Fibroblast of villous mesenchyme (primary cell): Measurements from ENCODE around the gene TNRC6B. TPM values are rescaled to one million over a fixed set of nuclear protein-coding genes. Genes with fewer than 3 reads are reported as not detected.
A peak's percentile ranks its signal among the peaks of the same experiment; 100 is the strongest.
"Not testable (repeated sequence)": the region's sequence is repeated elsewhere in the genome, so short reads cannot be mapped to it uniquely, and the experiment has no call there.

ENCODE experiments used
- DNase-seq: peaks from one replicate; pipeline ENCODE4 v3.0.0-alpha.2; 2010; ENCODE audit warnings: low read depth
- H3K4me3 ChIP-seq: 2 replicates; pipeline ENCODE4 v1.5.1; 2011; ENCODE audit warnings: low read depth, mild to moderate bottlenecking, low read length
- total RNA-seq: library from RNA; depleted of rRNA; stranded (reverse); fragments of >200 nt; gene quantifications from 2 replicates; pipeline ENCODE4 v1.2.3, GENCODE V29; 2012
- TF ChIP-seq, protein P1 (sequence below): IDR thresholded peaks from 2 replicates; pipeline ENCODE4 v1.5.1; 2012; ENCODE audit warnings: low read depth, mild to moderate bottlenecking, low read length; ENCODE audit not compliant: insufficient read depth

TNRC6B gene
- total RNA-seq, 1 donor = 23.3 TPM

DNA sequence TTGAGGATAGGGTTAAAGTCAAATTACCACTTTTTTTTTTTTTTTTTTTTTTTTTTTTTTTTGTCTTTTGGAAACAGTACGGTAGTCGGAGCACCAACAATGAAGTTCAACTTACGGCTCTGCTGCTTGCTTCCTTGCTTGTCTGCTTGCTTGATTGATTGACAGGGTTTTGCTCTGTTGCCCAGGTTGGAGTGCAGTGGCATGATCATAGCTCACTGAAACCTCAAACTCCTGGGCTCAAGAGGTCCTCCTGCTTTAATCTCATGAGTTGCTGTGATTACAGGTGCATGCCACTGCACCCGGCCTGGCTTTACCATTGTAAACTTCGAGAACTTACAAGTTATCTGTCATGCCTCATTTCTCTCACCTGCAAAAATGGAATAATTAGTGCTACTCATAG lies 198.4 kb downstream of the TNRC6B start:
- H3K4me3 ChIP-seq = no peak overlapping the region
- TF ChIP-seq, protein P1, sequence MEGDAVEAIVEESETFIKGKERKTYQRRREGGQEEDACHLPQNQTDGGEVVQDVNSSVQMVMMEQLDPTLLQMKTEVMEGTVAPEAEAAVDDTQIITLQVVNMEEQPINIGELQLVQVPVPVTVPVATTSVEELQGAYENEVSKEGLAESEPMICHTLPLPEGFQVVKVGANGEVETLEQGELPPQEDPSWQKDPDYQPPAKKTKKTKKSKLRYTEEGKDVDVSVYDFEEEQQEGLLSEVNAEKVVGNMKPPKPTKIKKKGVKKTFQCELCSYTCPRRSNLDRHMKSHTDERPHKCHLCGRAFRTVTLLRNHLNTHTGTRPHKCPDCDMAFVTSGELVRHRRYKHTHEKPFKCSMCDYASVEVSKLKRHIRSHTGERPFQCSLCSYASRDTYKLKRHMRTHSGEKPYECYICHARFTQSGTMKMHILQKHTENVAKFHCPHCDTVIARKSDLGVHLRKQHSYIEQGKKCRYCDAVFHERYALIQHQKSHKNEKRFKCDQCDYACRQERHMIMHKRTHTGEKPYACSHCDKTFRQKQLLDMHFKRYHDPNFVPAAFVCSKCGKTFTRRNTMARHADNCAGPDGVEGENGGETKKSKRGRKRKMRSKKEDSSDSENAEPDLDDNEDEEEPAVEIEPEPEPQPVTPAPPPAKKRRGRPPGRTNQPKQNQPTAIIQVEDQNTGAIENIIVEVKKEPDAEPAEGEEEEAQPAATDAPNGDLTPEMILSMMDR = no peak
- DNase-seq = no peak

DNA sequence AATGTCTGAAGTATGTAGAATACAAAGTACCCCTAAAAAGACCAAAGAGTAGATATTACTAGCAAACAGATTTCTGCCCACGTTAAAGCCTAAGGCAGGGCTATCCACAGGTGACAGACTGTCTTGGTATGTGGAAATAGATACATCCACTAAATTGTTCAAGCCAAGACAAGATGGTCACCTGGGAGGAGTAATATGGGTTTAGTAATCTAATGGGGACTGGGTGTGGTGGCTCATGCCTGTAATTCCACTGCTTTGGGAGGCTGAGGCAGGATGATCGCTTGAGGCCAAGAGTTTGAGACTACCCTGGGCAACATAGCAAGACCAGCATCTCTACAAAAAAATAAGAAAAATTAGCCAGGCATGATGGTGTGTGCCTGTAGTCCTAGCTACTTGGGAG lies 200.2 kb downstream of the TNRC6B start:
- TF ChIP-seq, protein P1 = no peak
- H3K4me3 ChIP-seq = no peak overlapping the region
- no peak for DNase-seq

DNA sequence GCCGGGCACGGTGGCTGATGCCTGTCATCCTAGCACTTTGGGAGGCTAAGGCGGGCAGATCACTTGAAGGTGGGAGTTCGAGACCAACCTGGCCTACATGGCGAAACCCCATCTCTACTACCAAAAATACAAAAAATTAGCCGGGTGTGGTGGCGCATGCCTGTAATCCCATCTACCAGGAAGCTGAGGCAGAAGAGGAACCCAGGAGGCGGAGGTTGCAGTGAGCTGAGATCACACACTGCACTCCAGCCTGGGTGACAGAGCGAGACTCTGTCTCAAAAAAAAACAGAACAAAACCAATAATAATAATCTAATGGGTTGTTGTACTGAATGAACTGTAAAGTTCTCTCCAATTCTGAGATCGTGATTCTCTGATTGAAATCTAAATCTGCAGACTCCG lies 200.7 kb downstream of the TNRC6B start:
- DNase-seq, H3K4me3 ChIP-seq: not testable (repeated sequence)

DNA sequence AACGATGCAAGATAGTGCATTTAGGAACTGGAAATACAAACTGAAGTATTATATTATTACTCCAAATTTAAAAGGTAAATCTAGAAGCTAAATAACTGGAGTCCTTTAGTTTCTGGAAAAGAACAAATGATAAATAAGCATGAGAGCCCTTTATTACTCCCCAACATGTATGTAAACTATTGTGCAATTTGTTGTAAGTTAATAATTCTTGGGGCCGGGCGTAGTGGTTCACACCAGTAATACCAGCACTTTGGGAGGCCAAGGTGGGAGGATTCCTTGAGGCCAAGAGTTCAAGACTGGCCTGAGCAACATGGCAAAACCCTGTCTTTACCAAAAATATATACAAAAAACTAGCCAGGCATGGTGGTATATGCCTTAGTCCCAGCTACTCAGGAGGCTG lies 203.7 kb downstream of the TNRC6B start:
- no peak overlapping the region for H3K4me3 ChIP-seq
- no peak for DNase-seq
- TF ChIP-seq, protein P1 = no peak

DNA sequence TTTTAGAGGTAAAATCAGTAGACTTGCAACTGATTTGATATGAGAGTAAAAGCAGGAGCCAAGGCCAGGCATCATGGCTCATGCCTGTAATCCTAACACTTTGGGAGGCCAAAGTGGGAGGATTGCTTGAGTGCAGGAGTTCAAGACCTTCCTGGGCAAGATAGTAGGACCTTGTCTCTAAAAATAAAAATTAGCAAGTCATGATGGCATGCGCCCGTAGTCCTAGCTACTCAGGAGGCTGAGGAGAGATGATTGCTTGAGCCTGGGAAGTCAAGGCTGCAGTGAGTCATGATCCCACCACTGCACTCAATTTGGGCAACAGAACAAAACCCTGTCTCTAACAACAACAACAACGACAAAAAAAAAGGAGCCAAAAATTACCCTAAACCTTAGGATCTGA lies 206.2 kb downstream of the TNRC6B start:
- TF ChIP-seq, protein P1 = no peak
- no peak overlapping the region for H3K4me3 ChIP-seq
- peak; percentile 63 for DNase-seq

DNA sequence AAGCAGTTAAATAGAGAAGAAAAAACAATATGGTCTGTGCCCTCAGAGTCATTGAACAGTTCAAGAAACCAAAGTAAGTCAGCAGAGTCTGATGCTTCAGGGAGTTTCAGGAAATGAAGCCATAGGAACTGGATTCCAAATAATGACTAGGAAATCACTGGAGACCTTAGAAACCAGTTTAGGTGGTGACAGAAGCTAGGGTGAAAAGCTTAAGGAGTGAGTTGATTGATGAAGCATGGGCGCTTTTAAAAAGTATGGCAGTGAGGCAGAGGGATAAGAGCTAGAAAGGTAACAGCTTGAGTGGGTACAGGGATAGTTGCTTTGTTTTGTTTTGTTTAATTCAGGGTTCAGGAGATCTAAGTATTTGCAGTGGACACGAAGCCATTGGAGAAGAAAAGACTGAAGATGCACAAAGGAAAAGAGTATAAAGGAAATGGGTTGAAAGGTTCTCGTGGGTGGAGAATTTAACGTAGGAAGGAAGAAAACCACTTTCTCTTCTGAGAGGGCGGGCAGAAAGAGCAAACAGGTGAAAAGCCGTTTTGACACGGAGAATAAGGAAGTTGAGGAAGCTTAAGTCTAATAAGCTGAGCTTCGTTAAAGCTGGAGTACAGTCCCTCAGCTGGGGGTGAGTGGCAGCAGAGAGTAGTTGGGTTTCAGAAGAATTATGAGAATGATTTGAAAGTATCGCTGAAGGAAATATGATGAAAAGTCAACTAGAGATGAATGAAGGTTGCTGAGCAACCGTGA lies 207.5 kb downstream of the TNRC6B start:
- DNase-seq = no peak
- H3K4me3 ChIP-seq = no peak overlapping the region
- TF ChIP-seq, protein P1 = no peak

Other genes with a start within 250 kb of the TNRC6B start
- not detected in 2 replicates for gene TMA7B, start 217.5 kb upstream of the TNRC6B start, total RNA-seq
- gene FAM83F, start 183.0 kb upstream of the TNRC6B start, total RNA-seq = not detected in 2 replicates
- 102 and 106 TPM in 2 replicates for gene ADSL, start 168.6 kb downstream of the TNRC6B start, total RNA-seq
- 39.7 and 42.2 TPM in 2 replicates for gene SGSM3, start 192.7 kb downstream of the TNRC6B start, total RNA-seq